SK-N-SH (cell line): Measurements from ENCODE around the gene NFKBIE. TPM values are rescaled to one million over a fixed set of nuclear protein-coding genes. Genes with fewer than 3 reads are reported as not detected.

ENCODE experiments used
- CTCF ChIA-PET: fragments of 300-600, 350-600 bp; formaldehyde crosslinking; extraction: SDS; loops from one replicate; lab custom pipeline; 2021; lab: Yijun Ruan, JAX
- POLR2A ChIA-PET: fragments of 350-600 bp; sonication (Branson Sonifier 250); formaldehyde crosslinking; extraction: SDS; loops from one replicate; lab custom pipeline; 2020; ENCODE audit warnings: antibody characterized with exemption, inconsistent platforms; lab: Yijun Ruan, JAX
- DNase-seq: peaks from one replicate; pipeline ENCODE4 v3.0.0; 2012
- H2AFZ ChIP-seq: fragments of 200-600 bp; sonication (generic); 2 replicates; pipeline ENCODE4 v1.8.1; 2016; ENCODE audit warnings: antibody characterized with exemption, mild to moderate bottlenecking, low read depth
- H3F3A ChIP-seq: fragments of 200-600 bp; sonication (generic); replicated peaks from 2 replicates; pipeline ENCODE3; 2016; ENCODE audit warnings: antibody characterized with exemption, mild to moderate bottlenecking; ENCODE audit not compliant: insufficient read depth
- H3K27ac ChIP-seq, 2 experiments: fragments of 200-500 bp in 1 of 2; fragments of 200-600 bp in 1 of 2; sonication (Bioruptor generic) in 1 of 2; sonication (generic), shearing (Covaris generic) in 1 of 2; 2 replicates each; pipeline versions ENCODE4 v1.5.1 to v1.6.1; 2014 to 2016; ENCODE audit warnings: low read depth in 2 of 2, inconsistent platforms in 1 of 2, low read length in 1 of 2, mild to moderate bottlenecking in 1 of 2, mixed read lengths in 1 of 2
- H3K27me3 ChIP-seq: fragments of 200-600 bp; sonication (generic), shearing (Covaris generic); 2 replicates; pipeline ENCODE4 v1.6.1; 2016; ENCODE audit warnings: mixed run types; ENCODE audit not compliant: insufficient read depth
- H3K36me3 ChIP-seq, 2 experiments: fragments of 200-500 bp in 1 of 2; fragments of 200-600 bp in 1 of 2; sonication (Bioruptor generic) in 1 of 2; sonication (generic) in 1 of 2; replicated peaks in 1 of 2; 2 replicates each; pipeline versions ENCODE3 to v1.5.1; 2014 to 2016; ENCODE audit warnings: low read length in 1 of 2, mild to moderate bottlenecking in 1 of 2; ENCODE audit not compliant: insufficient read depth in 2 of 2, control insufficient read depth in 1 of 2
- H3K4me1 ChIP-seq, 2 experiments: fragments of 200-500 bp in 1 of 2; fragments of 200-600 bp in 1 of 2; sonication (Bioruptor generic) in 1 of 2; sonication (generic), shearing (Covaris generic) in 1 of 2; 2 replicates each; pipeline versions ENCODE4 v1.5.1 to v1.6.1; 2014 to 2016; ENCODE audit warnings: low read depth in 1 of 2, low read length in 1 of 2, mixed run types in 1 of 2; ENCODE audit not compliant: insufficient read depth in 2 of 2, control insufficient read depth in 1 of 2
- H3K4me2 ChIP-seq: fragments of 200-600 bp; sonication (generic), shearing (Covaris generic); 2 replicates; pipeline ENCODE4 v1.6.1; 2017; ENCODE audit warnings: mixed run types
- H3K4me3 ChIP-seq, 2 experiments: fragments of 200-500 bp in 1 of 2; fragments of 200-600 bp in 1 of 2; sonication (Bioruptor generic) in 1 of 2; sonication (generic), shearing (Covaris generic) in 1 of 2; 2 replicates each; pipeline versions ENCODE4 v1.5.1 to v1.8.1; 2014 to 2016; ENCODE audit warnings: low read depth in 2 of 2, inconsistent platforms in 1 of 2, low read length in 1 of 2, mild to moderate bottlenecking in 1 of 2, mixed read lengths in 1 of 2, moderate library complexity in 1 of 2
- H3K79me2 ChIP-seq: fragments of 200-600 bp; sonication (generic); 2 replicates; pipeline ENCODE4 v1.8.1; 2017; ENCODE audit warnings: mild to moderate bottlenecking; ENCODE audit not compliant: insufficient read depth
- H3K9ac ChIP-seq: fragments of 200-600 bp; sonication (generic); 2 replicates; pipeline ENCODE4 v1.6.1; 2017; ENCODE audit warnings: mixed run types
- H3K9me2 ChIP-seq: fragments of 200-600 bp; sonication (generic); 2 replicates; pipeline ENCODE4 v1.6.1; 2017; ENCODE audit warnings: mixed run types
- H3K9me3 ChIP-seq: fragments of 200-600 bp; sonication (generic); 2 replicates; pipeline ENCODE4 v1.6.1; 2017; ENCODE audit warnings: mixed run types, mild to moderate bottlenecking, moderate library complexity
- H4K20me1 ChIP-seq: fragments of 200-600 bp; sonication (generic); 2 replicates; pipeline ENCODE4 v1.6.1; 2017; ENCODE audit warnings: mild to moderate bottlenecking, mixed run types; ENCODE audit not compliant: insufficient read depth
- EP300 ChIP-seq, 2 experiments: IDR thresholded peaks; 2 replicates each; pipeline versions ENCODE4 v1.4.0 to v1.6.1; 2012; ENCODE audit warnings: borderline replicate concordance in 1 of 2, low read depth in 1 of 2, low read length in 1 of 2
- FOXM1 ChIP-seq: IDR thresholded peaks from 2 replicates; pipeline ENCODE4 v1.4.0; 2012; ENCODE audit warnings: low read depth, mild to moderate bottlenecking
- GABPA ChIP-seq: IDR thresholded peaks from 2 replicates; pipeline ENCODE4 v1.4.0; 2012; ENCODE audit warnings: low read depth, mild to moderate bottlenecking
- GATA2 ChIP-seq: sonication (generic); formaldehyde crosslinking; IDR thresholded peaks from 2 replicates; pipeline ENCODE4 v1.5.0; 2020; ENCODE audit warnings: mild to moderate bottlenecking, missing genetic modification reagents
- NFIC ChIP-seq: IDR thresholded peaks from 2 replicates; pipeline ENCODE4 v1.4.0; 2012; ENCODE audit warnings: borderline replicate concordance
- POLR2AphosphoS5 ChIP-seq: IDR thresholded peaks from 2 replicates; pipeline ENCODE4 v1.6.1; 2012; ENCODE audit warnings: low read depth, low read length
- RAD21 ChIP-seq: IDR thresholded peaks from 2 replicates; pipeline ENCODE4 v1.6.1; 2012; ENCODE audit warnings: mild to moderate bottlenecking, low read length
- RCOR1 ChIP-seq: fragments of 150-350 bp; IDR thresholded peaks from 2 replicates; pipeline ENCODE4 v1.6.1; 2017; ENCODE audit warnings: antibody characterized with exemption, low read length
- REST ChIP-seq: IDR thresholded peaks from 2 replicates; pipeline ENCODE4 v1.6.1; 2012; ENCODE audit warnings: mild to moderate bottlenecking, low read depth, low read length, moderate library complexity
- RFX5 ChIP-seq: IDR thresholded peaks from 2 replicates; pipeline ENCODE4 v1.6.1; 2012; ENCODE audit warnings: mild to moderate bottlenecking, improper control_type of control experiment, low read length
- RXRA ChIP-seq: IDR thresholded peaks from 2 replicates; pipeline ENCODE4 v1.4.0; 2012; ENCODE audit warnings: low read depth, mild to moderate bottlenecking, borderline replicate concordance
- SIN3A ChIP-seq: IDR thresholded peaks from 2 replicates; pipeline ENCODE4 v1.6.1; 2012; ENCODE audit warnings: low read depth, mild to moderate bottlenecking, low read length, moderate library complexity, borderline replicate concordance
- SMC3 ChIP-seq: IDR thresholded peaks from 2 replicates; pipeline ENCODE4 v1.6.1; 2012; ENCODE audit warnings: low read depth, low read length, improper control_type of control experiment
- TAF1 ChIP-seq: IDR thresholded peaks from 2 replicates; pipeline ENCODE4 v1.6.1; 2012; ENCODE audit warnings: low read depth, mild to moderate bottlenecking, low read length, moderate library complexity, borderline replicate concordance
- TEAD4 ChIP-seq: IDR thresholded peaks from 2 replicates; pipeline ENCODE4 v1.4.0; 2012; ENCODE audit warnings: mild to moderate bottlenecking, borderline replicate concordance; ENCODE audit not compliant: insufficient read depth
- USF2 ChIP-seq: fragments of 150-350 bp; IDR thresholded peaks from 2 replicates; pipeline ENCODE4 v1.6.1; 2017; ENCODE audit warnings: antibody characterized with exemption, low read length, low read depth, borderline replicate concordance
- YY1 ChIP-seq: IDR thresholded peaks from 2 replicates; pipeline ENCODE4 v1.4.0; 2012; ENCODE audit warnings: low read depth, mild to moderate bottlenecking
- WGBS: methylation state at CpG from one replicate; pipeline ENCODE4 v1.1.6; 2017; ENCODE audit warnings: low lambda C conversion rate; 5-methylcytosine and 5-hydroxymethylcytosine counted together
- polyA plus RNA-seq, 3 experiments: library from polyadenylated mRNA; depleted of rRNA; stranded (reverse); fragments of >200 nt; gene quantifications; 2 replicates each; pipeline ENCODE4 v1.2.3, GENCODE V29; 2012
- TF ChIP-seq, protein P1 (sequence below): IDR thresholded peaks from 2 replicates; pipeline ENCODE4 v1.4.0; 2012; ENCODE audit warnings: low read depth
- TF ChIP-seq, protein P2 (sequence below): fragments of 150-350 bp; IDR thresholded peaks from 2 replicates; pipeline ENCODE4 v1.6.1; 2016; ENCODE audit warnings: mild to moderate bottlenecking, low read depth, low read length
- TF ChIP-seq, protein P3 (sequence below): fragments of 200-600 bp; sonication (generic); IDR thresholded peaks from 2 replicates; pipeline ENCODE4 v1.6.1; 2017; ENCODE audit warnings: antibody characterized with exemption, mild to moderate bottlenecking, moderate library complexity
- TF ChIP-seq, protein P4 (sequence below): IDR thresholded peaks from 2 replicates; pipeline ENCODE4; 2012

Gene NFKBIE, protein sequence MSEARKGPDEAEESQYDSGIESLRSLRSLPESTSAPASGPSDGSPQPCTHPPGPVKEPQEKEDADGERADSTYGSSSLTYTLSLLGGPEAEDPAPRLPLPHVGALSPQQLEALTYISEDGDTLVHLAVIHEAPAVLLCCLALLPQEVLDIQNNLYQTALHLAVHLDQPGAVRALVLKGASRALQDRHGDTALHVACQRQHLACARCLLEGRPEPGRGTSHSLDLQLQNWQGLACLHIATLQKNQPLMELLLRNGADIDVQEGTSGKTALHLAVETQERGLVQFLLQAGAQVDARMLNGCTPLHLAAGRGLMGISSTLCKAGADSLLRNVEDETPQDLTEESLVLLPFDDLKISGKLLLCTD
- polyA plus RNA-seq (2012; rRNA removed) = 5.8 and 6.4 TPM in 2 replicates
- 4.0 and 4.4 TPM in 2 replicates for polyA plus RNA-seq (2012; cell fraction: cytosol; rRNA removed)
- 7.8 and 12.0 TPM in 2 replicates for polyA plus RNA-seq (2012; cell fraction: nucleus; rRNA removed)

DNA sequence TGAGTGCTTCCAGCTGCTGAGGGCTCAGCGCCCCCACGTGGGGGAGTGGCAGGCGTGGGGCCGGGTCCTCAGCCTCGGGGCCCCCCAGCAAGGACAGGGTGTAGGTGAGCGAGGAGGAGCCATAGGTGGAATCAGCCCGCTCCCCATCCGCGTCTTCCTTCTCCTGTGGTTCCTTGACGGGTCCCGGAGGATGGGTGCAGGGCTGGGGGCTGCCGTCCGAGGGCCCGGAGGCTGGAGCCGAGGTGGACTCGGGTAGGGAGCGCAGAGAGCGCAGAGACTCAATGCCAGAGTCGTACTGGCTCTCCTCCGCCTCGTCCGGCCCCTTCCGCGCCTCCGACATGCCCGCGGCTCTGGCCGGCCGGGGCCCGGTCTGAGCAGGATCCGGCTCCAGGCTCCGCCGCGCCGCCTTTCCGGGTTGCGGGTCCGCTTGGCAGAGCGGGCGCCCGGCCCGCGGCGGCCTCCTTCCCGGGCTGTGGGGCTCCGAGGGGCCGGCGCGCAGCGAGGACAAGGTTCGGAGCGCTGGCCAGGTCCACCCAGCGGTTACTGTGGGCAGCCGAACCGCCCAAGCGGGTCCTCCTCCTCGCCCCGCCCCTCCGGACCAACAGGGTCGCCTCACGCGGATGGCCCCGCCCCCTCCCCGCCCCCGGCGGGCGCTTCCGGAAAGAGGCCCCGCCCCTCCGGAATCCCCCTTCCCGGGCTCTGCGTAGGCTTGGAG, at the start of gene NFKBIE:
TSS of gene NFKBIE (minus strand) at position 545 of the 715 bp plus-strand sequence. CDS start at position 340, 205 bp downstream.
- CTCF ChIA-PET = interaction anchor here (0.7 to 9.1 kb wide), 13 partner anchors 9 to 93 kb away, joined by 3 to 238 read pairs (median 6); partner anchors contain the start of genes AARS2, SLC35B2 and SPATS1
- peaks cover 16 to 35% of the 10 kb centered on the region in 2 experiments; a peak in 2 of 4 replicates for H3K4me1 ChIP-seq
- H3K9ac ChIP-seq = peak within 1 kb of the TSS; percentile 80
- 2% methylated on average over 11 of the region's 72 CpGs for WGBS
- POLR2A ChIA-PET = interaction anchor here (0.7 to 1.2 kb wide), 2 partner anchors 10 to 18 kb away, joined by 3 to 4 read pairs; partner anchors contain the start of gene HSP90AB1
- H3K27ac ChIP-seq = peak within 1 kb of the TSS; percentile 56 to 62
- H3K4me3 ChIP-seq = peak within 1 kb of the TSS; percentile 74 to 89
- DNase-seq = peak; percentile 98
- peaks cover 20% of the 10 kb centered on the region for H3K27me3 ChIP-seq
- peaks cover 11% of the 10 kb centered on the region for H3F3A ChIP-seq
- no peaks in the 10 kb centered on the region for H3K9me3 ChIP-seq
- H3K36me3 ChIP-seq = peaks cover 0 to 4% of the 10 kb centered on the region in 2 experiments
- peaks cover 21% of the 10 kb centered on the region; the same call in 1 of the 2 replicates for H3K79me2 ChIP-seq
- H3K4me2 ChIP-seq = peak within 1 kb of the TSS; percentile 94
- no peaks in the 10 kb centered on the region for H3K9me2 ChIP-seq
- no peaks in the 10 kb centered on the region for H4K20me1 ChIP-seq
- H2AFZ ChIP-seq = peak within 1 kb of the TSS; percentile 72; the same call in 1 of the 2 replicates
- no peak for TF ChIP-seq REST
- no peak for TF ChIP-seq NFIC
- TF ChIP-seq, protein P1, sequence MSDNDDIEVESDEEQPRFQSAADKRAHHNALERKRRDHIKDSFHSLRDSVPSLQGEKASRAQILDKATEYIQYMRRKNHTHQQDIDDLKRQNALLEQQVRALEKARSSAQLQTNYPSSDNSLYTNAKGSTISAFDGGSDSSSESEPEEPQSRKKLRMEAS = 0 out of 2 replicates have a peak, but pooled peaks have one; percentile 34
- TF ChIP-seq RXRA = no peak
- no peak for TF ChIP-seq FOXM1
- no peak for TF ChIP-seq TEAD4
- TF ChIP-seq, protein P2, sequence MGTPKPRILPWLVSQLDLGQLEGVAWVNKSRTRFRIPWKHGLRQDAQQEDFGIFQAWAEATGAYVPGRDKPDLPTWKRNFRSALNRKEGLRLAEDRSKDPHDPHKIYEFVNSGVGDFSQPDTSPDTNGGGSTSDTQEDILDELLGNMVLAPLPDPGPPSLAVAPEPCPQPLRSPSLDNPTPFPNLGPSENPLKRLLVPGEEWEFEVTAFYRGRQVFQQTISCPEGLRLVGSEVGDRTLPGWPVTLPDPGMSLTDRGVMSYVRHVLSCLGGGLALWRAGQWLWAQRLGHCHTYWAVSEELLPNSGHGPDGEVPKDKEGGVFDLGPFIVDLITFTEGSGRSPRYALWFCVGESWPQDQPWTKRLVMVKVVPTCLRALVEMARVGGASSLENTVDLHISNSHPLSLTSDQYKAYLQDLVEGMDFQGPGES = no peak
- TF ChIP-seq, protein P3, sequence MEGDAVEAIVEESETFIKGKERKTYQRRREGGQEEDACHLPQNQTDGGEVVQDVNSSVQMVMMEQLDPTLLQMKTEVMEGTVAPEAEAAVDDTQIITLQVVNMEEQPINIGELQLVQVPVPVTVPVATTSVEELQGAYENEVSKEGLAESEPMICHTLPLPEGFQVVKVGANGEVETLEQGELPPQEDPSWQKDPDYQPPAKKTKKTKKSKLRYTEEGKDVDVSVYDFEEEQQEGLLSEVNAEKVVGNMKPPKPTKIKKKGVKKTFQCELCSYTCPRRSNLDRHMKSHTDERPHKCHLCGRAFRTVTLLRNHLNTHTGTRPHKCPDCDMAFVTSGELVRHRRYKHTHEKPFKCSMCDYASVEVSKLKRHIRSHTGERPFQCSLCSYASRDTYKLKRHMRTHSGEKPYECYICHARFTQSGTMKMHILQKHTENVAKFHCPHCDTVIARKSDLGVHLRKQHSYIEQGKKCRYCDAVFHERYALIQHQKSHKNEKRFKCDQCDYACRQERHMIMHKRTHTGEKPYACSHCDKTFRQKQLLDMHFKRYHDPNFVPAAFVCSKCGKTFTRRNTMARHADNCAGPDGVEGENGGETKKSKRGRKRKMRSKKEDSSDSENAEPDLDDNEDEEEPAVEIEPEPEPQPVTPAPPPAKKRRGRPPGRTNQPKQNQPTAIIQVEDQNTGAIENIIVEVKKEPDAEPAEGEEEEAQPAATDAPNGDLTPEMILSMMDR = peak; percentile 53
- no peak for TF ChIP-seq GATA2 (CRISPR knock-in tag)
- peak; percentile 45; the same call in 1 of the 2 replicates for TF ChIP-seq GABPA
- TF ChIP-seq SMC3 = 0 out of 2 replicates have a peak, but pooled peaks have one; percentile 15
- peak; percentile 68; the same call in 1 of the 2 replicates for TF ChIP-seq SIN3A
- TF ChIP-seq EP300 (IDR thresholded peaks at IDR 0.05; ENCODE audit: borderline replicate concordance in 1 of 2, low read depth in 1 of 2, low read length in 1 of 2) = no peak
- TF ChIP-seq USF2 = no peak
- peak; percentile 75 for TF ChIP-seq TAF1
- no peak for TF ChIP-seq RCOR1
- TF ChIP-seq YY1 = no peak
- peak; percentile 52 for TF ChIP-seq RAD21
- TF ChIP-seq, protein P4, sequence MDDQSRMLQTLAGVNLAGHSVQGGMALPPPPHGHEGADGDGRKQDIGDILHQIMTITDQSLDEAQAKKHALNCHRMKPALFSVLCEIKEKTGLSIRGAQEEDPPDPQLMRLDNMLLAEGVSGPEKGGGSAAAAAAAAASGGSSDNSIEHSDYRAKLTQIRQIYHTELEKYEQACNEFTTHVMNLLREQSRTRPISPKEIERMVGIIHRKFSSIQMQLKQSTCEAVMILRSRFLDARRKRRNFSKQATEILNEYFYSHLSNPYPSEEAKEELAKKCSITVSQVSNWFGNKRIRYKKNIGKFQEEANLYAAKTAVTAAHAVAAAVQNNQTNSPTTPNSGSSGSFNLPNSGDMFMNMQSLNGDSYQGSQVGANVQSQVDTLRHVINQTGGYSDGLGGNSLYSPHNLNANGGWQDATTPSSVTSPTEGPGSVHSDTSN = no peak
- TF ChIP-seq RFX5 = no peak
- TF ChIP-seq POLR2AphosphoS5 = peak; percentile 81
